Breast epithelium (tissue), 4 donors: ENCODE measurements around the gene MS4A1. TPM values are rescaled to one million over a fixed set of nuclear protein-coding genes. Genes with fewer than 3 reads are reported as not detected.
"Not testable (repeated sequence)": the region's sequence is repeated elsewhere in the genome, so short reads cannot be mapped to it uniquely, and the experiment has no call there.

ENCODE experiments used
- DNase-seq, 2 donors: peaks; one replicate each; pipeline ENCODE4 v3.0.0-alpha.2; 2019; ENCODE audit warnings: low spot score in 2 of 2
- H3K27ac ChIP-seq, 2 donors: fragments of 200-600 bp; sonication (generic) in 1 of 2; one replicate each; pipeline ENCODE4 v1.5.1; 2016 to 2019; ENCODE audit warnings: mild to moderate bottlenecking in 1 of 2
- H3K27me3 ChIP-seq, 2 donors: fragments of 200-600 bp; sonication (generic) in 1 of 2; one replicate each; pipeline versions ENCODE4 v1.5.1 to v1.6.0; 2017 to 2019; ENCODE audit warnings: control low read depth in 1 of 2, mild to moderate bottlenecking in 1 of 2
- H3K36me3 ChIP-seq: fragments of 200-600 bp; one replicate; pipeline ENCODE4 v1.5.1; 2019
- H3K4me1 ChIP-seq, 2 donors: fragments of 200-600 bp; sonication (generic); one replicate each; pipeline ENCODE4 v1.5.1; 2016 to 2019; ENCODE audit warnings: control low read depth in 1 of 2
- H3K4me3 ChIP-seq, 3 donors: fragments of 200-600 bp; sonication (generic); 1 replicate in 2 of 3; 2 replicates in 1 of 3; pipeline ENCODE4 v1.5.1; 2016 to 2019; ENCODE audit warnings: mild to moderate bottlenecking in 3 of 3, moderate library complexity in 2 of 3
- H3K9me3 ChIP-seq, 2 donors: fragments of 200-600 bp; sonication (generic) in 1 of 2; one replicate each; pipeline ENCODE4 v1.5.1; 2016 to 2019; ENCODE audit warnings: control low read depth in 1 of 2
- CTCF ChIP-seq, 3 donors: fragments of 450-650 bp; IDR thresholded peaks; one replicate each; pipeline ENCODE4 v1.5.1; 2016 to 2017; ENCODE audit warnings: antibody characterized with exemption in 3 of 3, mild to moderate bottlenecking in 3 of 3, moderate library complexity in 3 of 3
- POLR2A ChIP-seq: fragments of 450-650 bp; IDR thresholded peaks from one replicate; pipeline ENCODE4 v1.6.1; 2016; ENCODE audit warnings: antibody characterized with exemption, mild to moderate bottlenecking, moderate library complexity
- POLR2AphosphoS5 ChIP-seq, 3 donors: sonication (generic); formaldehyde crosslinking; IDR thresholded peaks; one replicate each; pipeline ENCODE4 v1.6.1; 2017; ENCODE audit warnings: antibody characterized with exemption in 3 of 3
- intact Hi-C: fragments of 100-400 bp; cut with DNase I; formaldehyde crosslinking; loops from one replicate; pipeline ENCODE4 v1.15.1; 2023; ENCODE audit warnings: low total_unique reads
- total RNA-seq, 3 donors: library from RNA; depleted of rRNA; stranded (reverse); fragments of >200 nt; gene quantifications; one replicate each; pipeline ENCODE4 v1.1.0, GENCODE V29; 2016

The MS4A1 gene
- total RNA-seq, 3 donors from 2014 or later, result 1.5 to 1.6 TPM; not detected in 1

DNA sequence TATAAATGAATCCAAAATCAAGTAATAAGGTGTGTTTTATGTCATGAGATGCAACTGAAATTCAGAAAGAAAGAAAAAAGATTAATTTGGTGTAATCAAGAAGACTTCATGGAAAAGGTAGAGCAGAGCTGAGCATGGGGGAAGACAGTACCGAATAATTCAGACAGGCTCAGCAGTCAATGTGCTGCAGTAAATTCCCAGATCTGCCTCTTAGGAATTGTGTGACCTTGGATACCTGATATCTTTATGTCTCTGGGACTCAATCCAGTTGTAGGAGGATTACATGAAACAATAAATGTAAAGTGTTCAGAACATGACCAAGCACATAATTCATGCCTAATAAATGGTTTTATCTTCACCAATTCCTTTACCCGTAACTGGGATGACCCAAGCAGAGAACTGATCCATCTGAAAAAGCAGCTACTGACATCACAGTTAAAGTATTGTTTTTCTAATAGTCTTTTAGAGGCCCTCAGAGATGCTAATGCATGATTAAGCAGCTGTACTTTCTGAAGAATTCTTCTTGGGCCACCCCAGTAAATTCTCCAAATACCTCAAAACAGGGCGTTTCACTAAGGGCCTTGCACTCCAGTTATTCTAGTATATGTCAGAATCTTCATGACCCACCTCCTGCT is 44.7 kb downstream of the MS4A1 start:
- intact Hi-C loops, result no loop called here

GRCh38 chr11:60502221-60502775 is 46.7 kb downstream of the MS4A1 start:
- DNase-seq, result no peak
- Histone ChIP-seq H3K27ac (no peak overlapping the region), H3K9me3 (no peaks in the 10 kb centered on the region), H3K36me3 (no peaks in the 10 kb centered on the region), H3K4me1 (no peaks in the 10 kb centered on the region), H3K27me3 (no peaks in the 10 kb centered on the region), H3K4me3 (no peak overlapping the region)
- intact Hi-C loops, result no loop called here
- no peak for TF ChIP-seq POLR2AphosphoS5 (IDR thresholded peaks at IDR 0.05)
- TF ChIP-seq CTCF (IDR thresholded peaks at IDR 0.05), result no peak
- no peak for TF ChIP-seq POLR2A

More for the DNA sequence above, 44.7 kb downstream of the MS4A1 start:
- Histone ChIP-seq H3K4me1 (no peaks in the 10 kb centered on the region), H3K4me3 (no peak overlapping the region), H3K27me3 (no peaks in the 10 kb centered on the region), H3K27ac (no peak overlapping the region), H3K36me3 (no peaks in the 10 kb centered on the region), H3K9me3 (no peaks in the 10 kb centered on the region)
- TF ChIP-seq CTCF (IDR thresholded peaks at IDR 0.05) (no peak), POLR2AphosphoS5 (IDR thresholded peaks at IDR 0.05) (no peak), POLR2A (no peak)
- DNase-seq, result no peak

DNA sequence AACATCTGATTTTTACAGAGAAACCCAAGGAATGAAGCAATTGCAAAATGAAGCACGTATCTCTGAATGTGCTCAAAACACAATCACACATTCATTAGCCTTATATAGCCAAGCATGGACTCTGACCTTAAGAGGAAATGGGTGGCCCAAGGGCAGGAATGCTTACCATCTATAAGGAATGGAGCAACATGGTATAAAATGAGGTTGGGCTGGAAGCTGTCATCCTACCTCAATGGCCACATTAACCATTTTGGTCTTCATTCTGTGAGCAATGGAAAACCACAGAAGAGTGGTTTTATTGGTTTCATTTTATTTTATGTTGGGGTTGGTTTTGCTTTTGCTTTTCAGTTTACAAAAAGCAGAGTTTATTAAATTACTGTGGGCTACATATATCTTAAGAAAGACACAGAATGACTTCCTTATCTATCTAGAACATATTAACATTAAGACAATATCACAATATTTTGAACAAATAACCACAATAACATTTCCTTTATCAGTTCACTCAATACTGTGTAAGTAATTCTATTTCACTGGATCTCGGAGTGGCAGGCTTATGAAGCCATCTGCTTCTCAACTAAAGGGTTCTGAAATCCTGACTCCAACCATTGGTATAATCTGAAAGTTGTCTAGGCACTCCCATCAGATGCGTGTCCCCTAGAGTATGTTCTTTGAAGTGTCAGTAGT is 48.7 kb downstream of the MS4A1 start:
- Histone ChIP-seq H3K36me3 (no peaks in the 10 kb centered on the region), H3K4me1 (no peaks in the 10 kb centered on the region), H3K27ac (no peak overlapping the region), H3K9me3 (no peaks in the 10 kb centered on the region), H3K27me3 (no peaks in the 10 kb centered on the region), H3K4me3 (no peak overlapping the region)
- DNase-seq, result no peak
- TF ChIP-seq CTCF (IDR thresholded peaks at IDR 0.05), result no peak
- no peak for TF ChIP-seq POLR2A
- no peak for TF ChIP-seq POLR2AphosphoS5 (IDR thresholded peaks at IDR 0.05)
- intact Hi-C loops, result no loop called here

DNA sequence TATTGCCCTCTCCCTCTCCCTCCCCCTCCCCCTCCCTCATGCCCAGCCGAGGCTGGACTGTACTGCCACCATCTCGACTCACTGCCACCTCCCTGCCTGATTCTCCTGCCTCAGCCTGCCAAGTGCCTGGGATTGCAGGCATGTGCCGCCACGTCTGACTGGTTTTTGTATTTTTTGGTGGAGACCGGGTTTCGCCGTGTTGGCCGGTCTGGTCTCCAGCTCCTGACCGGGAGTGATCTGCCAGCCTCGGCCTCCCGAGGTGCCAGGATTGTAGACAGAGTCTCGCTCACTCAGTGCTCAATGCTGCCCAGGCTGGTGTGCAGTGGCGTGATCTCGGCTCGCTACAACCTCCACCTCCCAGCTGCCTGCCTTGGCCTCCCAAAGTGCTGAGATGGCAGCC is 54.0 kb downstream of the MS4A1 start:
- DNase-seq, intact Hi-C loops, H3K9me3 ChIP-seq, H3K4me3 ChIP-seq, H3K27me3 ChIP-seq, H3K27ac ChIP-seq, H3K4me1 ChIP-seq, H3K36me3 ChIP-seq: not testable (repeated sequence)

DNA sequence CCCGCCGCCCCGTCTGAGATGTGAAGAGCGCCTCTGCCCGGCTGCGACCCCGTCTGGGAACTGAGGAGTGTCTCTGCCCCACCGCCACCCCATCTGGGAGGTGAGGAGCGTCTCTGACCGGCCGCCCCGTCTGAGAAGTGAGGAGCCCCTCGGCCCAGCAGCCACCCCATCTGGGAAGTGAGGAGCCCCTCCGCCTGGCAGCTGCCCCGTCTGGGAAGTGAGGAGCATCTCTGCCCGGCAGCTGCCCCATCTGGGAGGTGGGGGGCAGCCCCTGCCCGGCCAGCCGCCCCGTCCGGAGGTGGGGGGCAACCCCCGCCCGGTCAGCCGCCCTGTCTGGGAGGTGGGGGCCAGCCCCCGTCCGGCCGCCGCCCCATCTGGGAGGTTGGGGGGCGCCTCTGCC is 54.6 kb downstream of the MS4A1 start:
- not testable (repeated sequence) for H3K4me1 ChIP-seq, H3K27me3 ChIP-seq

GRCh38 chr11:60511393-60511792 is 55.7 kb downstream of the MS4A1 start:
- DNase-seq, result no peak
- Histone ChIP-seq H3K36me3 (no peaks in the 10 kb centered on the region), H3K27me3 (no peaks in the 10 kb centered on the region), H3K9me3 (no peaks in the 10 kb centered on the region), H3K4me3 (no peak overlapping the region), H3K27ac (no peak overlapping the region), H3K4me1 (no peaks in the 10 kb centered on the region)
- TF ChIP-seq POLR2AphosphoS5 (IDR thresholded peaks at IDR 0.05) (no peak), CTCF (IDR thresholded peaks at IDR 0.05) (no peak), POLR2A (no peak)
- intact Hi-C loops, result no loop called here

More for the DNA sequence above, 54.6 kb downstream of the MS4A1 start:
- DNase-seq, H3K4me3 ChIP-seq, intact Hi-C loops, H3K36me3 ChIP-seq, H3K9me3 ChIP-seq, H3K27ac ChIP-seq: not testable (repeated sequence)
